Glutamatergic neuron (in vitro differentiated cells): ENCODE results near the gene ENPP1. TPM values are rescaled to one million over a fixed set of nuclear protein-coding genes. Genes with fewer than 3 reads are reported as not detected.

Source experiments
- DNase-seq: peaks from one replicate; pipeline ENCODE4 v3.0.0; 2022
- H3K27ac Mint-ChIP-seq: one replicate; pipeline ENCODE4 v1.8.0; 2020; ENCODE audit warnings: mild to moderate bottlenecking, mixed read lengths, inconsistent platforms; ENCODE audit not compliant: unreplicated experiment
- H3K27me3 Mint-ChIP-seq: one replicate; pipeline ENCODE4 v1.8.0; 2020; ENCODE audit warnings: mild to moderate bottlenecking, moderate library complexity, mixed read lengths, inconsistent platforms; ENCODE audit not compliant: unreplicated experiment
- H3K36me3 Mint-ChIP-seq: one replicate; pipeline ENCODE4 v1.8.0; 2020; ENCODE audit warnings: mild to moderate bottlenecking, mixed read lengths, inconsistent platforms; ENCODE audit not compliant: unreplicated experiment
- H3K4me1 Mint-ChIP-seq: one replicate; pipeline ENCODE4 v1.8.0; 2020; ENCODE audit warnings: mild to moderate bottlenecking, low read depth, mixed read lengths, inconsistent platforms; ENCODE audit not compliant: unreplicated experiment
- H3K4me3 Mint-ChIP-seq: one replicate; pipeline ENCODE4 v1.8.0; 2020; ENCODE audit warnings: mild to moderate bottlenecking, mixed read lengths, inconsistent platforms; ENCODE audit not compliant: unreplicated experiment
- H3K9me3 Mint-ChIP-seq: one replicate; pipeline ENCODE4 v1.8.0; 2020; ENCODE audit warnings: mild to moderate bottlenecking, moderate library complexity, mixed read lengths, inconsistent platforms; ENCODE audit not compliant: unreplicated experiment
- CTCF ChIP-seq: fragments of 200-600 bp; sonication (generic); IDR thresholded peaks from one replicate; pipeline ENCODE4 v1.5.0; 2021; ENCODE audit not compliant: partially characterized antibody, unreplicated experiment
- total RNA-seq: library from RNA; stranded (reverse); fragmentation: NEBNext Ultra II Directional; extraction: Animal tissue kit (Norgen Biotek cat#: 25700); gene quantifications from one replicate; pipeline ENCODE4 v1.2.1, GENCODE V29; 2021; ENCODE audit not compliant: unreplicated experiment

Gene ENPP1
- total RNA-seq, 1 donor from 2014 or later: 2.4 TPM

DNA sequence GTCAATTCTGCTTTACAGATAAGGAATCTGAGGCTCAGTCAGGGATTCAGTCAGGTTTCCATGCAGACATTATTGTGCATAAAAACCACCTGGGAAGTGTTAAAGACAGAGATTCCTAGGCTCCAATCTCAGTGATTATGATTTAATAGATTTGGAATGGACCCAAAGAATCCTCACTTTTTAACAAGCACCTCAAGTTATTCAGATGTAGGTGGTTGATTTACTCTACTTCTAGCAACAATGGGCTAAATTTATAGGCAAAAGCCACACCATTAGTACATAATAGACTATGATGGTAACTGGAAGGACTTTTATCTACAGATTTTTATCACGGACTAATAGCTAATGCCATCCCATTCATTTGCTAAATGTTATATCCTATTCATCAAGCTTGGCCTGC is 9.0 kb downstream of the ENPP1 start:
- Mint-ChIP-seq H3K27me3 (peaks cover under 1% of the 10 kb centered on the region), H3K36me3 (no peaks in the 10 kb centered on the region), H3K4me1 (peaks cover 5% of the 10 kb centered on the region), H3K9me3 (peaks cover 2% of the 10 kb centered on the region), H3K27ac (no peak overlapping the region), H3K4me3 (no peak overlapping the region)
- no peak for TF ChIP-seq CTCF
- DNase-seq: no peak

- no peaks in the 10 kb centered on the region for H3K27me3 Mint-ChIP-seq
- no peak overlapping the region for H3K4me3 Mint-ChIP-seq
- H3K27ac Mint-ChIP-seq: no peak overlapping the region
- TF ChIP-seq CTCF: no peak
- H3K9me3 Mint-ChIP-seq: peaks cover 5% of the 10 kb centered on the region
- no peaks in the 10 kb centered on the region for H3K36me3 Mint-ChIP-seq
- peak; percentile 22 for DNase-seq
- H3K4me1 Mint-ChIP-seq: peaks cover 5% of the 10 kb centered on the region
Measured at GRCh38 chr6:131819572-131820124, 11.8 kb downstream of the ENPP1 start.

DNA sequence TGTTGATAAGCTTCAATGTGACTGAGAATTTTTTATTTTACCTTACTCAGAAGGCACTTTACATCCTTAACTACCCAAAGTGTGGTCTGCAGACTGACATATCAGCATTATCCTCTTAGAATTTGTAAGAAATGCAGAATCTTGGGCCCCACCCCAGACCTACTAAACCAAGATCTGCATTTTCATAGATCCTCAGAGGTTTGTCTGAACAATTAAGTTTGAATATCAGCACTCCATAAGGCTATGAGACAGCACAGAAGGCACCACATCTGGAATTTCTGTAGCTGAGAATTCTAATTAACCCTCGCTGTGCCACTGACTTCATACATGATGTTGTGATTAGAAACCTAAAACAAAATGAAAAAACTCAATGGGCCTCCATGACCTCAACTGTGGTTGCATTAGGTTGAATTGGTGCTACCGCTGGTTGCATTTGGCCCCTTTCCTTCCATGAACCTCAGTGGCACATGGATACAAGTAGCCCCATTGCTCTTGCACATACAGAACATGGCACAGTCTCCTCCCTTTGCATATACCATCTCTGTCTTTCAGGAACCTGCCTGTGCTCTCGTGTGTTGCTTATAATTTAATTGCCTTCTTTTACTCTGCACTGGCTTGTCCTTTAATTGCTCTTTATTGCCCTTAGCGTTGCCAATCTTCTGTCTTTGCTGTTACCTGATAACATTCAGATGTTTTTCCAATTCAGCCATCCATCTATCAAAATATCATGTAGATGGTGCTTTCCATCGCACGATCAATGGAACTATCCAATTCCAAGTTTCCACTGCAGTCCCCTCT is 13.4 kb downstream of the ENPP1 start:
- H3K9me3 Mint-ChIP-seq: peaks cover 5% of the 10 kb centered on the region
- H3K27me3 Mint-ChIP-seq: no peaks in the 10 kb centered on the region
- no peaks in the 10 kb centered on the region for H3K36me3 Mint-ChIP-seq
- peaks cover 5% of the 10 kb centered on the region for H3K4me1 Mint-ChIP-seq
- DNase-seq: no peak
- no peak for TF ChIP-seq CTCF
- no peak overlapping the region for H3K4me3 Mint-ChIP-seq
- no peak overlapping the region for H3K27ac Mint-ChIP-seq

GRCh38 chr6:131822119-131822518 is 14.3 kb downstream of the ENPP1 start:
- TF ChIP-seq CTCF: no peak
- H3K4me3 Mint-ChIP-seq: no peak overlapping the region
- H3K27ac Mint-ChIP-seq: no peak overlapping the region
- no peaks in the 10 kb centered on the region for H3K27me3 Mint-ChIP-seq
- peaks cover 5% of the 10 kb centered on the region for H3K4me1 Mint-ChIP-seq
- DNase-seq: no peak
- H3K9me3 Mint-ChIP-seq: peaks cover 5% of the 10 kb centered on the region
- no peaks in the 10 kb centered on the region for H3K36me3 Mint-ChIP-seq

DNA sequence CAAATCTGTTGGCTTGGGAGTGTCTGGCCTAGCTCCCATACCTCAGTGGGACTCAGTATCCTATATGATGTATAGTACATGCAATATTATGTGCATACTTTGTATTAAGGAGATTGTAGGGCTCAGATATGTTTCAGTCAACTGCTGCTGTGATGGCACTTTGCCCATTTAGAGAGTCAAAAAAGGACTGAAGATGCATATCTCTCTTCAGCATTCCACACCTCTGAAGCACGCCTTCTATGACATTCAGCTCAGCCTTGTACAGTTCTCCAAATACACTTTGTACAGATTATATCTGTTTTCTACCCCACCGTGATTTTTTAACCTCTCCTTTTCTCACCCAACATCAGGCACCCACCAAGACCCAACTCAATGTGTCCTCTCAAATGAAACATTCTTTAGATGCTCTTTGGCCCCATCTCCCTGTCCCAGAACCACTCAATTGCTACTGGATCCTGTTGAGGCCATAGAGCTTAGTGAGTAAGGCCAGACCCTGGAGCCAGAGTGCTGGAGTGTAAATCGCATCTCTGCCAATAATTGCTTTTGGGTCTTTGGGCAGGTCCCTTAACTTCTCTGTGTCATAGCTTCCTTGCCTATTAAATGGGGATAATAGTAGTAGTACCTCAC is 15.6 kb downstream of the ENPP1 start:
- Mint-ChIP-seq H3K4me3 (no peak overlapping the region), H3K36me3 (no peaks in the 10 kb centered on the region), H3K9me3 (peaks cover 5% of the 10 kb centered on the region), H3K4me1 (peaks cover 5% of the 10 kb centered on the region), H3K27me3 (no peaks in the 10 kb centered on the region), H3K27ac (no peak overlapping the region)
- no peak for TF ChIP-seq CTCF
- DNase-seq: no peak
